Measurements from ENCODE around the gene SLC16A6.

GRCh38 chr17:68301438-68301959, 10.6 kb upstream of the SLC16A6 start:
- TF ChIP-seq POLR2A (IDR thresholded peaks at IDR 0.05; ENCODE audit: low read length), result no peak
- no peak for TF ChIP-seq GATA1 (IDR thresholded peaks at IDR 0.05; ENCODE audit: low read depth, low read length)

Data from erythroblast (primary cell).